Measurements from ENCODE around the gene GDF9.

- TF ChIP-seq, protein P1, sequence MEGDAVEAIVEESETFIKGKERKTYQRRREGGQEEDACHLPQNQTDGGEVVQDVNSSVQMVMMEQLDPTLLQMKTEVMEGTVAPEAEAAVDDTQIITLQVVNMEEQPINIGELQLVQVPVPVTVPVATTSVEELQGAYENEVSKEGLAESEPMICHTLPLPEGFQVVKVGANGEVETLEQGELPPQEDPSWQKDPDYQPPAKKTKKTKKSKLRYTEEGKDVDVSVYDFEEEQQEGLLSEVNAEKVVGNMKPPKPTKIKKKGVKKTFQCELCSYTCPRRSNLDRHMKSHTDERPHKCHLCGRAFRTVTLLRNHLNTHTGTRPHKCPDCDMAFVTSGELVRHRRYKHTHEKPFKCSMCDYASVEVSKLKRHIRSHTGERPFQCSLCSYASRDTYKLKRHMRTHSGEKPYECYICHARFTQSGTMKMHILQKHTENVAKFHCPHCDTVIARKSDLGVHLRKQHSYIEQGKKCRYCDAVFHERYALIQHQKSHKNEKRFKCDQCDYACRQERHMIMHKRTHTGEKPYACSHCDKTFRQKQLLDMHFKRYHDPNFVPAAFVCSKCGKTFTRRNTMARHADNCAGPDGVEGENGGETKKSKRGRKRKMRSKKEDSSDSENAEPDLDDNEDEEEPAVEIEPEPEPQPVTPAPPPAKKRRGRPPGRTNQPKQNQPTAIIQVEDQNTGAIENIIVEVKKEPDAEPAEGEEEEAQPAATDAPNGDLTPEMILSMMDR (IDR thresholded peaks at IDR 0.05 in 2 of 3, conservative IDR thresholded peaks at IDR 0.05 in 1 of 3; ENCODE audit: borderline replicate concordance in 1 of 3, insufficient read depth in 1 of 3, low read depth in 2 of 3, low read length in 2 of 3) = no peak
- TF ChIP-seq EZH2phosphoT487 (IDR thresholded peaks at IDR 0.05; ENCODE audit: borderline replicate concordance) = no peak
- TF ChIP-seq POLR2A (IDR thresholded peaks at IDR 0.05; ENCODE audit: borderline replicate concordance, extremely low read depth, insufficient read depth, insufficient read length) = no peak
- TF ChIP-seq TCF7L2 (IDR thresholded peaks at IDR 0.05; ENCODE audit: borderline replicate concordance, extremely low read depth, insufficient read depth, insufficient read length) = no peak
- TF ChIP-seq SRF (IDR thresholded peaks at IDR 0.05; ENCODE audit: low read depth) = no peak
- TF ChIP-seq, protein P2, sequence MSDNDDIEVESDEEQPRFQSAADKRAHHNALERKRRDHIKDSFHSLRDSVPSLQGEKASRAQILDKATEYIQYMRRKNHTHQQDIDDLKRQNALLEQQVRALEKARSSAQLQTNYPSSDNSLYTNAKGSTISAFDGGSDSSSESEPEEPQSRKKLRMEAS (IDR thresholded peaks at IDR 0.05) = no peak
Observed at GRCh38 chr5:132873119-132873929, 7.1 kb upstream of the GDF9 start, which contains the start of gene LEAP2.

Measured in HCT116 (cell line).